ES-I3 (cell line): ENCODE results near the gene BMERB1.
"Not testable (repeated sequence)": the region's sequence is repeated elsewhere in the genome, so short reads cannot be mapped to it uniquely, and the experiment has no call there.

ENCODE experiments used
- H3K36me3 ChIP-seq: 2 replicates; pipeline ENCODE4 v1.6.1; 2013; ENCODE audit warnings: mild to moderate bottlenecking, low read length, control low read depth, moderate library complexity; ENCODE audit not compliant: insufficient read depth
- H3K4me1 ChIP-seq: 2 replicates; pipeline ENCODE4 v1.6.1; 2013; ENCODE audit warnings: mild to moderate bottlenecking, control low read depth, low read length; ENCODE audit not compliant: insufficient read depth
- H3K9ac ChIP-seq: 2 replicates; pipeline ENCODE4 v1.6.1; 2013; ENCODE audit warnings: low read depth, mild to moderate bottlenecking, low read length, moderate library complexity
- H3K9me3 ChIP-seq: 2 replicates; pipeline ENCODE4 v1.6.1; 2013; ENCODE audit warnings: mild to moderate bottlenecking, low read length, moderate library complexity; ENCODE audit not compliant: control insufficient read depth, insufficient read depth

The BMERB1 gene

GRCh38 chr16:15461376-15461775 is 27.0 kb downstream of the BMERB1 start:
- Histone ChIP-seq H3K36me3 (no peaks in the 10 kb centered on the region), H3K9me3 (0 out of 2 replicates have a peak, but pooled peaks cover 2% of the 10 kb centered on the region), H3K9ac (no peak overlapping the region), H3K4me1 (no peaks in the 10 kb centered on the region)

- peaks cover 9% of the 10 kb centered on the region; the same call in 1 of the 2 replicates for H3K9me3 ChIP-seq
- no peaks in the 10 kb centered on the region for H3K36me3 ChIP-seq
- H3K4me1 ChIP-seq, result no peaks in the 10 kb centered on the region
- H3K9ac ChIP-seq, result no peak overlapping the region
These were observed 30.2 kb downstream of the BMERB1 start for GRCh38 chr16:15464401-15465186.

- no peak overlapping the region for H3K9ac ChIP-seq
- peaks cover 9% of the 10 kb centered on the region; the same call in 1 of the 2 replicates for H3K9me3 ChIP-seq
- no peaks in the 10 kb centered on the region for H3K4me1 ChIP-seq
- H3K36me3 ChIP-seq, result no peaks in the 10 kb centered on the region
These were observed 31.7 kb downstream of the BMERB1 start for GRCh38 chr16:15466131-15466530.

GRCh38 chr16:15466886-15467781 is 32.7 kb downstream of the BMERB1 start:
- Histone ChIP-seq H3K36me3 (no peaks in the 10 kb centered on the region), H3K4me1 (no peaks in the 10 kb centered on the region), H3K9ac (no peak overlapping the region), H3K9me3 (peaks cover 9% of the 10 kb centered on the region; the same call in 1 of the 2 replicates)

- not testable (repeated sequence) for H3K9ac ChIP-seq
These were observed 42.6 kb downstream of the BMERB1 start for GRCh38 chr16:15476971-15477370.

GRCh38 chr16:15477802-15478201 is 43.4 kb downstream of the BMERB1 start:
- Histone ChIP-seq H3K9ac (no peak overlapping the region), H3K4me1 (peaks cover 3% of the 10 kb centered on the region; the same call in 1 of the 2 replicates), H3K36me3 (no peaks in the 10 kb centered on the region), H3K9me3 (peaks cover 5% of the 10 kb centered on the region; the same call in 1 of the 2 replicates)

More at GRCh38 chr16:15476971-15477370, 42.6 kb downstream of the BMERB1 start:
- not testable (repeated sequence) for H3K4me1 ChIP-seq, H3K9me3 ChIP-seq, H3K36me3 ChIP-seq

GRCh38 chr16:15482068-15482747 is 47.8 kb downstream of the BMERB1 start:
- no peaks in the 10 kb centered on the region for H3K9me3 ChIP-seq
- H3K36me3 ChIP-seq, result no peaks in the 10 kb centered on the region; the same call in 1 of the 2 replicates
- no peak overlapping the region for H3K9ac ChIP-seq
- H3K4me1 ChIP-seq, result peaks cover 3% of the 10 kb centered on the region; the same call in 1 of the 2 replicates

GRCh38 chr16:15482748-15483298 is 48.4 kb downstream of the BMERB1 start:
- H3K4me1 ChIP-seq, result peaks cover 6% of the 10 kb centered on the region
- no peaks in the 10 kb centered on the region; the same call in 1 of the 2 replicates for H3K36me3 ChIP-seq
- no peaks in the 10 kb centered on the region for H3K9me3 ChIP-seq
- H3K9ac ChIP-seq, result no peak overlapping the region

GRCh38 chr16:15483857-15484256 is 49.5 kb downstream of the BMERB1 start:
- Histone ChIP-seq H3K36me3 (no peaks in the 10 kb centered on the region; the same call in 1 of the 2 replicates), H3K9ac (no peak overlapping the region), H3K4me1 (peaks cover 13% of the 10 kb centered on the region), H3K9me3 (no peaks in the 10 kb centered on the region)

- no peak overlapping the region for H3K9ac ChIP-seq
- H3K4me1 ChIP-seq, result peaks cover 17% of the 10 kb centered on the region
These were observed 50.3 kb downstream of the BMERB1 start for GRCh38 chr16:15484662-15485061.

GRCh38 chr16:15485175-15485574 is 50.8 kb downstream of the BMERB1 start:
- no peak overlapping the region for H3K9ac ChIP-seq
- peaks cover 17% of the 10 kb centered on the region for H3K4me1 ChIP-seq
- no peaks in the 10 kb centered on the region; the same call in 1 of the 2 replicates for H3K36me3 ChIP-seq
- no peaks in the 10 kb centered on the region for H3K9me3 ChIP-seq

More at GRCh38 chr16:15484662-15485061, 50.3 kb downstream of the BMERB1 start:
- H3K9me3 ChIP-seq, result no peaks in the 10 kb centered on the region
- H3K36me3 ChIP-seq, result no peaks in the 10 kb centered on the region; the same call in 1 of the 2 replicates

GRCh38 chr16:15486661-15487060 is 52.3 kb downstream of the BMERB1 start:
- peaks cover 17% of the 10 kb centered on the region for H3K4me1 ChIP-seq

GRCh38 chr16:15487336-15488284 is 53.2 kb downstream of the BMERB1 start:
- peaks cover 14% of the 10 kb centered on the region for H3K4me1 ChIP-seq
- H3K36me3 ChIP-seq, result no peaks in the 10 kb centered on the region; the same call in none of the 2 replicates
- H3K9me3 ChIP-seq, result no peaks in the 10 kb centered on the region
- no peak overlapping the region for H3K9ac ChIP-seq

More at GRCh38 chr16:15486661-15487060, 52.3 kb downstream of the BMERB1 start:
- Histone ChIP-seq H3K9me3 (no peaks in the 10 kb centered on the region), H3K9ac (no peak overlapping the region), H3K36me3 (no peaks in the 10 kb centered on the region; the same call in 1 of the 2 replicates)
